ENCODE data around the gene ZNF514.

Gene ZNF514

DNA sequence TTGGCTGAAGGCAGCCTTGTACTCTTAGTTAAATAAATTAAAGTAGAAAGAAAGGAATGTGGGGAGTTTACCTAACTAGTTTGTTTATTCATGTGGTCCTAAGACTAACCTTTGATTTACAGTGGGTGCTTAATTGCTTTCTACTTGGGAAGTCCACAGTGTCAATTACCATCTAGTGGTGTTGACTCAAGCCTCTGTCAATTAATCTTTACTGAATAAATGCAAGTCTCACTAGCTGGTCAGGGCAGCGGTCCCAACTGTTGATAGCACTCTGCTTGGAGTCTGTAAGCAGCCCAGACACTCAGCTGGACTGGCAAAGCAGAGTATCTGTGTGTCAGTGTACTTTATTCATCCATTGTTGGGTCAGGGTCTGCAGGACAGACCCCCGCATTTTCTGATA is 15.8 kb downstream of the ZNF514 start:
- Histone ChIP-seq H3K14ac (ENCODE audit: low read length in 2 of 2) (no peak overlapping the region), H4K8ac (ENCODE audit: low read length) (no peak overlapping the region), H3K18ac (ENCODE audit: low read depth in 1 of 2, low read length in 2 of 2) (no peak overlapping the region), H2BK120ac (ENCODE audit: low read depth, low read length) (no peak overlapping the region), H3K4me3 (ENCODE audit: insufficient read depth in 1 of 2, low read depth in 1 of 2, low read length in 2 of 2) (peak overlapping the region in 1 of 2 experiments; percentile 18), H3K36me3 (ENCODE audit: control insufficient read depth in 1 of 2, insufficient read depth in 2 of 2, low read depth in 1 of 2, low read length in 2 of 2) (peaks cover 13 to 39% of the 10 kb centered on the region in 2 experiments), H3K4me2 (ENCODE audit: low read length, poor library complexity, severe bottlenecking) (no peak overlapping the region), H3K9ac (ENCODE audit: low read length) (no peak overlapping the region), H4K91ac (ENCODE audit: low read length) (no peak overlapping the region), H2AFZ (ENCODE audit: low read depth, low read length) (no peak overlapping the region), H3K27me3 (ENCODE audit: control insufficient read depth in 1 of 2, insufficient read depth in 1 of 2, low read length in 2 of 2) (no peaks in the 10 kb centered on the region), H2BK12ac (ENCODE audit: low read length in 2 of 2) (no peak overlapping the region), H3K23ac (ENCODE audit: low read length in 2 of 2) (no peak overlapping the region), H2BK15ac (ENCODE audit: low read depth, poor library complexity, severe bottlenecking) (no peak overlapping the region), H2BK5ac (ENCODE audit: low read depth, low read length, poor library complexity, severe bottlenecking) (no peak overlapping the region), H3K9me3 (ENCODE audit: control insufficient read depth, low read length) (peaks cover 85% of the 10 kb centered on the region), H3K4ac (ENCODE audit: low read depth in 1 of 2, low read length in 2 of 2) (no peak overlapping the region), H2AK5ac (ENCODE audit: low read length, severe bottlenecking) (no peak overlapping the region), H3K79me1 (replicated peaks; ENCODE audit: low read length, poor library complexity, severe bottlenecking) (peaks cover 18% of the 10 kb centered on the region), H3K27ac (ENCODE audit: low read length, poor library complexity, severe bottlenecking) (no peak overlapping the region), H3K4me1 (ENCODE audit: control insufficient read depth, insufficient read depth, low read depth, low read length) (no peaks in the 10 kb centered on the region)
- no peak for DNase-seq
- WGBS = 99% methylated on average over 2 of the region's 2 CpGs

DNA sequence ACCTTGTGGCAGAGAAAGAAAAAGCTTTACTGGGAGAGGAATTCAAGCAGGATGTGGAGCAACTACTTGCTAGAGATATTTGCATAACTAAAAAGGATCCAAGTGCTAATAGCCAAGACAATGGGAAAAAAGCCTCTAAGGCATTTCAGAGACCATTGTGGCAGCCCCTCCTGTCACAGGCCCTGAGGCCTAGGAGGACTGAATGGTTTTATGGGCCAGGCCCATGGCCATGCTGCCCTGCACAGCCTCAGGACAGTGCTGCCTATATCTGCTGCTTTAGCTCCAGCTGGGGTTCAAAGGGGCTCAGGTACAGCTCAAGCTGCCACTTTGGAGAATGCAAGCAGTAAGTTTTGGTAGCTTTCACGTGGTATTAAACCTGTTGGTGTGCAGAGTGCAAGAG is 20.9 kb downstream of the ZNF514 start:
- Histone ChIP-seq H3K9ac (ENCODE audit: low read length) (no peak overlapping the region), H2BK15ac (ENCODE audit: low read depth, poor library complexity, severe bottlenecking) (no peak overlapping the region), H2BK5ac (ENCODE audit: low read depth, low read length, poor library complexity, severe bottlenecking) (no peak overlapping the region), H3K18ac (ENCODE audit: low read depth in 1 of 2, low read length in 2 of 2) (no peak overlapping the region), H3K14ac (ENCODE audit: low read length in 2 of 2) (no peak overlapping the region), H4K91ac (ENCODE audit: low read length) (no peak overlapping the region), H3K27me3 (ENCODE audit: control insufficient read depth in 1 of 2, insufficient read depth in 1 of 2, low read length in 2 of 2) (no peaks in the 10 kb centered on the region), H3K27ac (ENCODE audit: low read length, poor library complexity, severe bottlenecking) (no peak overlapping the region), H3K4me3 (ENCODE audit: insufficient read depth in 1 of 2, low read depth in 1 of 2, low read length in 2 of 2) (no peak overlapping the region), H3K4me2 (ENCODE audit: low read length, poor library complexity, severe bottlenecking) (no peak overlapping the region), H3K9me3 (ENCODE audit: control insufficient read depth, low read length) (peaks cover 61% of the 10 kb centered on the region), H2AFZ (ENCODE audit: low read depth, low read length) (no peak overlapping the region), H3K4me1 (ENCODE audit: control insufficient read depth, insufficient read depth, low read depth, low read length) (no peaks in the 10 kb centered on the region), H3K79me1 (replicated peaks; ENCODE audit: low read length, poor library complexity, severe bottlenecking) (no peaks in the 10 kb centered on the region), H3K4ac (ENCODE audit: low read depth in 1 of 2, low read length in 2 of 2) (no peak overlapping the region), H4K8ac (ENCODE audit: low read length) (no peak overlapping the region), H2BK12ac (ENCODE audit: low read length in 2 of 2) (no peak overlapping the region), H3K36me3 (ENCODE audit: control insufficient read depth in 1 of 2, insufficient read depth in 2 of 2, low read depth in 1 of 2, low read length in 2 of 2) (peaks cover 0 to 6% of the 10 kb centered on the region in 2 experiments), H2BK120ac (ENCODE audit: low read depth, low read length) (no peak overlapping the region), H2AK5ac (ENCODE audit: low read length, severe bottlenecking) (no peak overlapping the region), H3K23ac (ENCODE audit: low read length in 2 of 2) (no peak overlapping the region)
- DNase-seq = no peak
- 0% methylated on average over 1 of the region's 1 CpG for WGBS

GRCh38 chr2:95122197-95122551 is 37.5 kb downstream of the ZNF514 start:
- no peak overlapping the region for H2BK120ac ChIP-seq (ENCODE audit: low read depth, low read length)
- H4K8ac ChIP-seq (ENCODE audit: low read length) = peak overlapping the region; percentile 93
- H3K27ac ChIP-seq (ENCODE audit: low read length, poor library complexity, severe bottlenecking) = peak overlapping the region; percentile 27
- no peak overlapping the region for H2BK12ac ChIP-seq (ENCODE audit: low read length in 2 of 2)
- peak overlapping the region; percentile 90 for H3K4me2 ChIP-seq (ENCODE audit: low read length, poor library complexity, severe bottlenecking)
- no peaks in the 10 kb centered on the region for H3K9me3 ChIP-seq (ENCODE audit: control insufficient read depth, low read length)
- peaks cover 7% of the 10 kb centered on the region for H3K79me1 ChIP-seq (replicated peaks; ENCODE audit: low read length, poor library complexity, severe bottlenecking)
- peak overlapping the region; percentile 94 for H2AFZ ChIP-seq (ENCODE audit: low read depth, low read length)
- H3K36me3 ChIP-seq (ENCODE audit: control insufficient read depth in 1 of 2, insufficient read depth in 2 of 2, low read depth in 1 of 2, low read length in 2 of 2) = peaks cover 6 to 7% of the 10 kb centered on the region in 2 experiments
- H3K18ac ChIP-seq (ENCODE audit: low read depth in 1 of 2, low read length in 2 of 2) = peak overlapping the region; percentile 80 to 85
- H3K4me3 ChIP-seq (ENCODE audit: insufficient read depth in 1 of 2, low read depth in 1 of 2, low read length in 2 of 2) = peak overlapping the region; percentile 90 to 100
- WGBS = 0% methylated on average over 2 of the region's 5 CpGs
- no peak overlapping the region for H2BK15ac ChIP-seq (ENCODE audit: low read depth, poor library complexity, severe bottlenecking)
- peak; percentile 2 for DNase-seq
- no peak overlapping the region for H2BK5ac ChIP-seq (ENCODE audit: low read depth, low read length, poor library complexity, severe bottlenecking)
- H3K4me1 ChIP-seq (ENCODE audit: control insufficient read depth, insufficient read depth, low read depth, low read length) = peaks cover 12% of the 10 kb centered on the region
- H3K4ac ChIP-seq (ENCODE audit: low read depth in 1 of 2, low read length in 2 of 2) = peak overlapping the region in 1 of 2 experiments; percentile 96
- H3K14ac ChIP-seq (ENCODE audit: low read length in 2 of 2) = peak overlapping the region in 1 of 2 experiments; percentile 64
- no peak overlapping the region for H2AK5ac ChIP-seq (ENCODE audit: low read length, severe bottlenecking)
- H3K23ac ChIP-seq (ENCODE audit: low read length in 2 of 2) = no peak overlapping the region
- no peak overlapping the region for H4K91ac ChIP-seq (ENCODE audit: low read length)
- H3K9ac ChIP-seq (ENCODE audit: low read length) = peak overlapping the region; percentile 99
- no peaks in the 10 kb centered on the region for H3K27me3 ChIP-seq (ENCODE audit: control insufficient read depth in 1 of 2, insufficient read depth in 1 of 2, low read length in 2 of 2)

GRCh38 chr2:95121407-95122196 is 38.0 kb downstream of the ZNF514 start, which contains the start of gene MRPS5:
TSS of gene MRPS5 (minus strand) at chr2:95121808. CDS start at chr2:95121791, 17 bp downstream.
- Histone ChIP-seq H2AK5ac (ENCODE audit: low read length, severe bottlenecking) (no peak within 1 kb of the TSS), H3K27ac (ENCODE audit: low read length, poor library complexity, severe bottlenecking) (peak within 1 kb of the TSS; percentile 89), H2BK12ac (ENCODE audit: low read length in 2 of 2) (peak within 1 kb of the TSS in 1 of 2 experiments; percentile 89), H3K36me3 (ENCODE audit: control insufficient read depth in 1 of 2, insufficient read depth in 2 of 2, low read depth in 1 of 2, low read length in 2 of 2) (peaks cover 9 to 11% of the 10 kb centered on the region in 2 experiments), H3K9me3 (ENCODE audit: control insufficient read depth, low read length) (no peaks in the 10 kb centered on the region), H3K4me1 (ENCODE audit: control insufficient read depth, insufficient read depth, low read depth, low read length) (peaks cover 12% of the 10 kb centered on the region), H3K9ac (ENCODE audit: low read length) (peak within 1 kb of the TSS; percentile 99), H3K14ac (ENCODE audit: low read length in 2 of 2) (peak within 1 kb of the TSS in 1 of 2 experiments; percentile 94), H3K4me3 (ENCODE audit: insufficient read depth in 1 of 2, low read depth in 1 of 2, low read length in 2 of 2) (peak within 1 kb of the TSS; percentile 90 to 100), H3K27me3 (ENCODE audit: control insufficient read depth in 1 of 2, insufficient read depth in 1 of 2, low read length in 2 of 2) (no peaks in the 10 kb centered on the region), H3K18ac (ENCODE audit: low read depth in 1 of 2, low read length in 2 of 2) (peak within 1 kb of the TSS; percentile 85 to 94), H4K8ac (ENCODE audit: low read length) (peak within 1 kb of the TSS; percentile 99), H2BK15ac (ENCODE audit: low read depth, poor library complexity, severe bottlenecking) (peak within 1 kb of the TSS; percentile 93), H4K91ac (ENCODE audit: low read length) (peak within 1 kb of the TSS; percentile 99), H3K4me2 (ENCODE audit: low read length, poor library complexity, severe bottlenecking) (peak within 1 kb of the TSS; percentile 90), H3K4ac (ENCODE audit: low read depth in 1 of 2, low read length in 2 of 2) (peak within 1 kb of the TSS; percentile 92 to 96), H2BK5ac (ENCODE audit: low read depth, low read length, poor library complexity, severe bottlenecking) (peak within 1 kb of the TSS; percentile 99), H2AFZ (ENCODE audit: low read depth, low read length) (peak within 1 kb of the TSS; percentile 94), H3K23ac (ENCODE audit: low read length in 2 of 2) (peak within 1 kb of the TSS in 1 of 2 experiments; percentile 81), H3K79me1 (replicated peaks; ENCODE audit: low read length, poor library complexity, severe bottlenecking) (peaks cover 7% of the 10 kb centered on the region), H2BK120ac (ENCODE audit: low read depth, low read length) (peak within 1 kb of the TSS; percentile 50)
- under 1% methylated on average over 77 of the region's 86 CpGs for WGBS
- peak; percentile 74 for DNase-seq

All from mesenchymal stem cell (in vitro differentiated cells and primary cell).